Calu3 (cell line): Measurements from ENCODE around the gene CYP19A1. TPM values are rescaled to one million over a fixed set of nuclear protein-coding genes. Genes with fewer than 3 reads are reported as not detected.

Experiments used
- BruUV-seq: library from RNA; stranded (reverse); fragments of 400-500 nt; replicated peaks from 2 replicates; lab custom pipeline; 2021; lab: Mats Ljungman, UMichigan
- CTCF ChIA-PET: fragments of 300-600 bp; sonication (Branson Sonifier 250); formaldehyde crosslinking; loops from one replicate; lab custom pipeline; 2022; ENCODE audit warnings: antibody characterized with exemption; lab: Charles Lee
- DNase-seq: peaks from one replicate; pipeline ENCODE4 v3.0.0; 2022
- H3K27ac Mint-ChIP-seq: one replicate; pipeline ENCODE4 v1.8.0; 2022; ENCODE audit warnings: mixed read lengths; ENCODE audit not compliant: unreplicated experiment
- H3K27me3 Mint-ChIP-seq: one replicate; pipeline ENCODE4 v1.8.0; 2022; ENCODE audit warnings: mixed read lengths; ENCODE audit not compliant: unreplicated experiment
- H3K36me3 Mint-ChIP-seq: one replicate; pipeline ENCODE4 v1.8.0; 2022; ENCODE audit warnings: mild to moderate bottlenecking, moderate library complexity, mixed read lengths; ENCODE audit not compliant: insufficient read depth, unreplicated experiment
- H3K4me1 Mint-ChIP-seq: one replicate; pipeline ENCODE4 v1.8.0; 2022; ENCODE audit warnings: mild to moderate bottlenecking, low read depth, mixed read lengths; ENCODE audit not compliant: unreplicated experiment
- H3K4me3 Mint-ChIP-seq: one replicate; pipeline ENCODE4 v1.8.0; 2022; ENCODE audit warnings: mild to moderate bottlenecking, low read depth, moderate library complexity, mixed read lengths; ENCODE audit not compliant: unreplicated experiment
- H3K9me3 Mint-ChIP-seq: one replicate; pipeline ENCODE4 v1.8.0; 2022; ENCODE audit warnings: low read depth, mixed read lengths; ENCODE audit not compliant: unreplicated experiment
- CTCF ChIP-seq: fragments of 200-600 bp; IDR thresholded peaks from one replicate; pipeline ENCODE4 v1.8.0; 2022; ENCODE audit warnings: antibody characterized with exemption; ENCODE audit not compliant: unreplicated experiment
- intact Hi-C: fragments of 100-400 bp; cut with micrococcal nuclease; formaldehyde crosslinking; loops from one replicate; pipeline ENCODE4 v1.10.0; 2022; ENCODE audit not compliant: unreplicated experiment
- total RNA-seq: library from RNA; stranded (reverse); gene quantifications from 2 replicates; pipeline ENCODE4 v1.2.3, GENCODE V29; 2022

CYP19A1 gene
- total RNA-seq, 1 experiment from 2014 or later = not detected

- peaks cover 92% of the 10 kb centered on the region for H3K27me3 Mint-ChIP-seq
- no peak for TF ChIP-seq CTCF
- H3K4me1 Mint-ChIP-seq = no peaks in the 10 kb centered on the region
- no peak overlapping the region for H3K27ac Mint-ChIP-seq
- intact Hi-C loops = no loop called here
- H3K4me3 Mint-ChIP-seq = no peak overlapping the region
- BruUV-seq = no TSS peak
- H3K9me3 Mint-ChIP-seq = no peaks in the 10 kb centered on the region
- no peak for DNase-seq
- no peaks in the 10 kb centered on the region for H3K36me3 Mint-ChIP-seq
- CTCF ChIA-PET = no interaction called here
Measured at GRCh38 chr15:51186891-51187290, 151.5 kb downstream of the CYP19A1 start.

- intact Hi-C loops = no loop called here
- H3K4me1 Mint-ChIP-seq = no peaks in the 10 kb centered on the region
- no peak overlapping the region for H3K27ac Mint-ChIP-seq
- H3K36me3 Mint-ChIP-seq = no peaks in the 10 kb centered on the region
- no peaks in the 10 kb centered on the region for H3K9me3 Mint-ChIP-seq
- CTCF ChIA-PET = no interaction called here
- peaks cover 92% of the 10 kb centered on the region for H3K27me3 Mint-ChIP-seq
- no peak overlapping the region for H3K4me3 Mint-ChIP-seq
- no peak for DNase-seq
- no peak for TF ChIP-seq CTCF
- BruUV-seq = no TSS peak
Measured at GRCh38 chr15:51186181-51186705, 152.2 kb downstream of the CYP19A1 start.

- BruUV-seq = no TSS peak
- Mint-ChIP-seq H3K9me3 (no peaks in the 10 kb centered on the region), H3K27me3 (peaks cover 92% of the 10 kb centered on the region), H3K4me1 (no peaks in the 10 kb centered on the region), H3K36me3 (no peaks in the 10 kb centered on the region), H3K4me3 (no peak overlapping the region), H3K27ac (no peak overlapping the region)
- CTCF ChIA-PET = no interaction called here
- intact Hi-C loops = no loop called here
- TF ChIP-seq CTCF = no peak
- no peak for DNase-seq
Measured at GRCh38 chr15:51185213-51186159, 152.9 kb downstream of the CYP19A1 start.

- intact Hi-C loops = no loop called here
- CTCF ChIA-PET = interaction anchor here (1.8 kb wide), 1 partner anchor 22 kb away, joined by 4 read pairs; no protein-coding TSS in a partner anchor
Measured at GRCh38 chr15:51184627-51185026, 153.8 kb downstream of the CYP19A1 start.

More at GRCh38 chr15:51184627-51185026, 153.8 kb downstream of the CYP19A1 start:
- Mint-ChIP-seq H3K4me3 (no peak overlapping the region), H3K9me3 (no peaks in the 10 kb centered on the region), H3K27ac (no peak overlapping the region), H3K36me3 (no peaks in the 10 kb centered on the region), H3K27me3 (peaks cover 94% of the 10 kb centered on the region), H3K4me1 (no peaks in the 10 kb centered on the region)
- BruUV-seq = no TSS peak
- no peak for TF ChIP-seq CTCF
- no peak for DNase-seq
